Activated CD4-positive, alpha-beta T cell treated with anti-CD3 and anti-CD28 coated beads for 1 hour (primary cell): Measurements from ENCODE around the gene RELA.
"Not testable (repeated sequence)": the region's sequence is repeated elsewhere in the genome, so short reads cannot be mapped to it uniquely, and the experiment has no call there.

ENCODE experiments used
- DNase-seq: peaks from one replicate; pipeline ENCODE4 v3.0.0-alpha.2; 2020

The RELA gene

DNA sequence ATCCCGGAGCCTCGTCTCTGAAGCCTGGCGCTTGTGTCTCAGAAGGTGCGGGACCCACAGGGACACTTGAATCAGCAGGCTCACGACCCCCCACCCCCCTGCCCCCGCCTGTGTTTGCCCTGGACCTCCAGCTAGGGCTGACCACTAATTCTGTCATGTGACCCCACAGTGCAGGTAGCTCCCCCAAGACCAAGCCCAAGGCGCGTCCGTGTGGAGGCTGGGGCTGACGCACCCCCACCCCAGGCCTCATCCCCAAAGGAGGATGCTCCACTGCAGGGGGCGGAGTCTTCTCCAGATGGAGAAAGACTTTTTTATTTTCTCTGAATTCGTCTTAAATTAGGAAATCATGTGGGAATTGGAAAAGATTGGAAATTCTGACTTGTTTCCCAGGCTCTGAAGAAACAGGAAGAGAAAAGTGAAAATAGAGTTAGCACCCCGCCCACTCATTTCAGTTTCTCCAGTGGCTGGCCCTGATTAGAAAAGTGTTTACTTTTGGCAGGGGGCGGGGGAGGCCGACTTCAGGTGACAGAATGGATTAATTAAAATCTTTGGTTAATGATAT is 1.0 kb upstream of the RELA start:
- no peak for DNase-seq

DNA sequence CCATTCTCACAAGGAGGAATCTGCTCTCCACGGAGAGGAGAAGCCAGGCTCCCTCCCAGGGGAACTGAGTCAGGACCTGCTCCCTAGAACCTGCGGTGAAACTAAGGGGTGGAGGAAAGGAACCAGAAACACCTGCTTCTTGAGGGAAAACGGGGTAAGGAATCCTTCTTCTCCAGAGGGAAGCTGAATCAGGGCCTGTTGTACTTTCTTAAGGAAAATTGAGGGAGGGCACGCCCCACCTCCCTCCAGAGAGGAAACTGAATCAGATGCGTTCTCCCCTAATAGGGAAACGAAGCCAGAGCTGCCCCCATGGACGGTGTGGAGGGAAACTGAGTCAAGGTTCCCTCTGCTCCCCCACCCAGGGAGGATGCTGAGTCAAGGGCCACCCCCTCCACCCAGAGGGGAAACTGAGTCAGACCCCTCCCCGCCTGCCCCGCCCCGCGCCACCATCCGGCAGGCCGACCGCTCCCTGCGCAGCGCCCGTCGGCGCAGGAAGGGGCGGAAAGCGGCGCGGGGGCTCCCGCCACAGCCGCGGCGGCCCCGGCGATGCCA is 393 bp downstream of the RELA start:
- no peak for DNase-seq

DNA sequence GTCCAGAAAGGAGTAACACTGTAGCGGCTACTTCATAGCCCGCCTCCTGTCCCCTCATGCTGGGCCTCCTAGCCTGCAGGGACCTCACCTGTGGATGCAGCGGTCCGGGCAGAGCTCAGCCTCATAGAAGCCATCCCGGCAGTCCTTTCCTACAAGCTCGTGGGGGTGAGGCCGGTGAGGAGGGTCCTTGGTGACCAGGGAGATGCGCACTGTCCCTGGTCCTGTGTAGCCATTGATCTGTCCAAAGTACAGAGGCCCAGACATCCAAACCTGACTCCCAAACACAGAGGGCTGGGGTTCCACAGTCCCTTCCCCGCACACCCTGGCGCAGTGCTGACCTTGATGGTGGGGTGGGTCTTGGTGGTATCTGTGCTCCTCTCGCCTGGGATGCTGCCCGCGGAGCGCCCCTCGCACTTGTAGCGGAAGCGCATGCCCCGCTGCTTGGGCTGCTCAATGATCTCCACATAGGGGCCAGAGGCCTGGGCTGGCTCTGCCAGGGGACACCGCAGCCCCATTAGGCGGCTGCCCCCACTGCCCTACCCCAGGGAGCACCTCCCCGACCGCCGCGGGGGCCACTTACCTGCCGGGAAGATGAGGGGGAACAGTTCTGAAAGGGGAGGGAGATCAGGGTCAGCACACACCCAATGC is 993 bp downstream of the RELA start:
- DNase-seq = no peak

DNA sequence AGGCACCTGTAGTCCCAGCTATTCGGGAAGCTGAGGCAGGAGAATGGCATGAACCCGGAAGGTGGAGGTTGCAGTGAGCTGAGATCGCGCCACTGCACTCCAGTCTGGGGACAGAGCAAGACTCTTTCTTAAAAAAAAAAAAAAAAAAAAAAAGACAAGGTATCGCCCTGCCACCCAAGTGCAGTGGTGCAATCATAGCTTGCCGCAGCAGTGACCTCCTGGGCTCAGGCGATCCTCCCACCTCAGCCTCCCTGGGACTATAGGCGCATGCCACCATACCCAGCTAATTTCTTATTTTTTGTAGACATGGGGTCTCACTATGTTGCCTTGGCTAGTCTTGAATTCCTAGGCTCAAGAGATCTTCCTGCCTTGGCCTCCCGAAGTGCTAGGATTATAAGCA is 1.8 kb downstream of the RELA start:
- DNase-seq = not testable (repeated sequence)

DNA sequence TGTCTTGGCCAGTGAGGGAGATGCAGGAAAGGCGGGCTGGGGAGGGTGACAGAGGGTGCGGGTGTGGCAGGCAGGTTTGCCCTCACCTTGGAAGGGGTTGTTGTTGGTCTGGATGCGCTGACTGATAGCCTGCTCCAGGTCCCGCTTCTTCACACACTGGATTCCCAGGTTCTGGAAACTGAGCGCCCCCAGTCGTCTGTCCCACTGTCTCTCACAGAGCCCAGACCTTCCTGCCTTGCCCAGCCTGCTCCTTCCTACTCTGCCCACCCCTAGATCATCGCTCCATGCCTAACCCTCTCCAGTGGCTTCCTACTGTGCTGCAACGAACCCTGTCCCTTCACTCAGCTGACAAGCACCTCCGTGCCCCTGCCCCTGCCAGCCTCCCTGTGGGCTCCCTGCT is 2.7 kb downstream of the RELA start:
- DNase-seq = no peak

DNA sequence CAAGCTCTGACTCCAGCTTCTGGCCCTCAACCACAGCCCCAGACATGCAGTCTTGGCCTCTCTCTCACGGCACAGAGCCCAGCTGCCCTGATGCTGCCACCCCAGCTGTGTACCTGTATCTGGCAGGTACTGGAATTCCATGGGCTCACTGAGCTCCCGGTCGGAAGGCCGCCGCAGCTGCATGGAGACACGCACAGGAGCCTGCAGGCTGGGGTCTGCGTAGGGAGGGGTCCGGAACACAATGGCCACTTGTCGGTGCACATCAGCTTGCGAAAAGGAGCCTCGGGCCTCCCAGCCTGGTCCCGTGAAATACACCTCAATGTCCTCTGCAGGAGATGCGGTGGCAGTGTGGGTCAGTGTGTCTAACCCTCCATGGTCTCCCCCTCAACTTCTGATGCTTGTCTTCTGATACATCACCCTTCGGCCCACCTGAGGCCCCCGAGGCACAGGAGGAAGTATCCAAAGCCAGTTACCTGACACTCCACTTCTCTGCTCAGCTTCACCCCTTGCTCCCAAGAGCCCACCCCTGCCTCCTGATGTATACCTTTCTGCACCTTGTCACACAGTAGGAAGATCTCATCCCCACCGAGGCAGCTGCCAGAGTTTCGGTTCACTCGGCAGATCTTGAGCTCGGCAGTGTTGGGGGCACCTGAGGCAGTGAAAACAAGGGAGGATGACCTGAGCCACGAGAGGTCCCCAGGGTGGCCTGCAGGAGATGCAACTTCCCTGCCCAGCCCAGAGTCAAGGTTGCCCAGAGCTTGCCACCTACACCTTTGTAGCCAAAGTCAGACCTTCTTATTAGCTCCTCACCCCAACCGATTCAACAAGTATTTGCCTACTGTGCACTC is 4.3 kb downstream of the RELA start:
- no peak for DNase-seq

DNA sequence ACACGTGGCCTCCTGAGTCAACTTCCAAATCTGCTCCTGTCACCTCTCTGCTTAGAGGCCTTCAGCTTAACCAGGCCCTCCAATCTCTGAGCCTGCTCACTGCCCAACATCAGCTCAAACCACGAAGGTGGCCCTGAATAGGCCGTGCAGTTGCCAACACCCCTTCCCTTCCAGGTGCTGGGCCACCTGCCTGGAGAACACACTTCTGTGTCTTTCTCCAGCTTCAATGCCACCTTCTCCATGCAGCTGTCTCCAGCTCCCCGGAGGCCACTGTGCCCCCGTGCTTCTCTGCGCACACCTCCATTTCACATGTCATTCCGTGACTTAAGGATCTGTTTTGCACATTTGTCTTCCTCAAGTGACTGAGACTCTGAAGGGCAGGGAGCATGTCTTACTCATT is 5.3 kb downstream of the RELA start:
- DNase-seq = no peak

DNA sequence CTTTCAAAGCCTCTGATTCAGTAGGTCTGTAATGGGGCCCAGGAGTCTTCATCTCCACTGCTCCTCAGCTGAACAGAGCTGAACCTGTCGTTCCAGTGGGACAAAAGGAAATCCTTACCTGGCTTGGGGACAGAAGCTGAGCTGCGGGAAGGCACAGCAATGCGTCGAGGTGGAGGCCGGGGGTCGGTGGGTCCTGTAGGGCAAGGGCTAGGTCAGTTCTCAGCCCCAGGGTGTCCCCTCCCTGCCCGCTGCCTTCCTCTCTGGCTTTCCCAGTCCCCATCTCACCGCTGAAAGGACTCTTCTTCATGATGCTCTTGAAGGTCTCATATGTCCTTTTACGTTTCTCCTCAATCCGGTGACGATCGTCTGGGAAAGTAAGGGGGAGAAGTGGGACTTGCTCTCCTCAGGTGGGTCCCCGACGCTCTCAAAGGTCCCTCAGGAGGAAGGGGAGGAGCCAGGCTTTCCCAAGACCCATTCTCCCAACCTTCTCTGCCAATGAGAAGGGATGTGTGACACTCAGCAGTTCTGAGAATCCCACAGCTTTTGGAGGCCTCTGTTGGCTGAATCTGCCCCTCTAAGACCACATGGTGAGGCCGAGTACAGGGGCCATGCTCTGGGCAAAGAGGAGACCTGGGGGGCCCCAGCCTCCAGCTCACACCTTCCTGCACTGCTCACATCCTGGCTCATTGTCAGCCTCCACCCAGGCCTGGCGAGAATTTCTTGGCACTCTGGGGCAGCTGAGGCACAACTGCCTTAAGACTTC is 7.0 kb downstream of the RELA start:
- DNase-seq = no peak

DNA sequence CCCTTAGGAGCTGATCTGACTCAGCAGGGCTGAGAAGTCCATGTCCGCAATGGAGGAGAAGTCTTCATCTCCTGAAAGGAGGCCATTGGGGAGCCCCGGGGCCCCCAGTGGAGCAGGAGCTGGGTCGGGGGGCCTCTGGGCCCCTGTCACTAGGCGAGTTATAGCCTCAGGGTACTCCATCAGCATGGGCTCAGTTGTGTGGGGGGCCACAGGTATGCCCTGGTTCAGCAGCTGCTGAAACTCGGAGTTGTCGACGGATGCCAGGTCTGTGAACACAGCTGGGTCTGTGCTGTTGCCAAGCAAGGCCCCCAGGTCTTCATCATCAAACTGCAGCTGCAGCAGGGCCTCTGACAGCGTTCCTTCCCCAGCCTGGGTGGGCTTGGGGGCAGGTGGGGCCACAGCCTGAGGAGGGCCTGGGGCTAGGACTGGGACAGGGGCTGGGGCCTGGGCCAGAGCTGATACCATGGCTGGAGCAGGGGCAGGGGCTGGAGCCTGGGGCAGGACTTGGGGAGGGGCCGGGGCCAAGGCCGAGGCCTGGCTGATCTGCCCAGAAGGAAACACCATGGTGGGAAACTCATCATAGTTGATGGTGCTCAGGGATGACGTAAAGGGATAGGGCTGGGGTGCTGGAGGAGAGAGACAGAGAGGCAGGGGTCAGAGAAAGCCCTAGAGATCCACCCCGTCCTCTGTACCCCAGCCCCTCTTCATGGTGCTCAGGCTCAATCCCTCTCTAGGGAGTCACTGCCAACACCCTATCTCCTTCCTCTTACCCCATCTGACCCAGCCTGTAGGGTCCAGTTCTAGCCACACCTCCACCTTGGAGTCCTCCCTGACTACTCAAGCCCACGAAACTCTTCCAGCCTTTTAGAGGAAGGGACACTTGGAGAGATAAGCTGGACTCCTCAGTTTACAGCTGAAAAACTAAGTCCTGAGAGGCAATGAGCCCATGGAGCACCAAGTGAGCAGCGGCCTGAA is 8.1 kb downstream of the RELA start:
- no peak for DNase-seq

DNA sequence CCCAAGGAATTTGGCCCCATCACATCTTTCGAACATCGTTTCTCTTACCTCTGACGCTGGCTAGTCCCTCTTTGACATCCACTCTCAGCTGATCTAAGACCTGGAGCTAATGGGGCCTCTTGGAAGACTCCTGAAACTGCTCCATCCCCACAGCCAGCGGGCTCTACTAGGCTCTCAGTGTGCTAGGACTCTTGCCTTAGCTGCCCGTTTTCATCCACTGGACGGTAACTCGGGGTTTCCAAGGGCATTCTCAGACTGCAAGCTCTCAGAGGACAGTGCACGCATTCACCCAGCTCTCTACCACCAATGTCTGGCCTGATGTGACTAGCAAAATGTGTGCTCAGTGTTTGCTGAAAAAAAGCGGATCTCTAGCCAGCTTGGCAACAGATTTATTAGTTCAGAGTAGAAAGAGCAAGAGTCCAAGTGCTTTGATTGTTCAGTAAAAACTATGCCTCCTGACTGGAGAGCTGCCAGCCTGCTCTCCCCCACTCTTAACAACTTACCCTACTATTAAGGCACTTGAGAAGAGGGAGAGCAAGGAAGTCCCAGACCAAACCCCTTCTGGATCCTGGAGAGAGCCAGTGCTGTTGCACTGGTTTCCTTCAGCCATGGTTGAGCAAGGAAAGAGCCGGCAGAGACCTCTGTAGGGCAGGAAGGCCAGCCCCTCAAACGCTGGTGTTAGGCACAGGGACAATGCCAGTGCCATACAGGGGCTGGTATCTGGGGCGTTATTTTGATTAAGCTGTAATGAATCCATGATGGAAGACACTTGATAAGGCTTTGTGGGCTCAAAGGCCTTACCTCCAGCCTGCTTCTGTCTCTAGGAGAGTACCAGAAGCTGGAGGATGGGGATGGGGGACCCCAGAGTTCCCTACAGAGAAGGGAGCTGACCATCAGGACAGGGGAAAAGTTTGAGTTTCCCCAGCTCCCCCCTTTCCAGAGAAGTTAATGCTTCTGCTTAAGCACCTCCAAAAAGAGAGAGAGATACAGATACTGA is 9.2 kb downstream of the RELA start:
- no peak for DNase-seq

DNA sequence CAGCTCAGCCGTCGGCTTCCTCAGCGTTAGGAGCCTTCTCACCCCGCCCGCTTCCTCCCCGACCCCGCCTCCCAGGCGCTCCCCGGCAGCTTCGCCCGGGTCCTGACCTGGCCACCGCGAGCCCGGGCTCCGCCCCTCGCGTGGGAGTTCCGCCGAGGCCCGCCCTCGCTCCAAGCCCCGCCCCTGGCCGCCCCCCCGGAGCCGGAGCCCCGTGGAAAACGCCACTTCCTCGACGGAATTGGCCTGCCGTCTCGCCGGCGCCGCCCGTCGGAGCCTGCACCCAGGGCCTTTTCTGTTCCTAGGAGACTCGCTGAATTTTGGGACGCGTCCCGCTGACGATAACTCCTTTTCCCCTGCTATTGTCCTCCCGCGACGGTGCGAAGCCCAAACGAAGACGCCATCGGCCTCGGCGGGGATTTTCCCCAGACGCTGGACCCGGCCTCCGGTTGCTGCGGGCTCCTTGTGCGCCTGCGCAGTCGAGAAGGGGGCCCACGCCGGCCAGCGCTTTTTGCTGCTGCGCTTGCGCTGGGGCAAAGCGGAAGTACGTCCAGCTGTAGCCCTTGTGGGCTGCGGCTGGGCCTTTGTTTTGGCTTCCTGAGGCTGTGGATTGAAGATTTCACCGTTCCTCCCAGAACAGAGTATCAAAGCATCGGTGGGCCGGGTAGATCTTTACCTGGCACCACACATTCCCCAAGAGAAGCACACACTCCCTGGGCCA is 10.0 kb downstream of the RELA start:
- DNase-seq = peak; percentile 95

DNA sequence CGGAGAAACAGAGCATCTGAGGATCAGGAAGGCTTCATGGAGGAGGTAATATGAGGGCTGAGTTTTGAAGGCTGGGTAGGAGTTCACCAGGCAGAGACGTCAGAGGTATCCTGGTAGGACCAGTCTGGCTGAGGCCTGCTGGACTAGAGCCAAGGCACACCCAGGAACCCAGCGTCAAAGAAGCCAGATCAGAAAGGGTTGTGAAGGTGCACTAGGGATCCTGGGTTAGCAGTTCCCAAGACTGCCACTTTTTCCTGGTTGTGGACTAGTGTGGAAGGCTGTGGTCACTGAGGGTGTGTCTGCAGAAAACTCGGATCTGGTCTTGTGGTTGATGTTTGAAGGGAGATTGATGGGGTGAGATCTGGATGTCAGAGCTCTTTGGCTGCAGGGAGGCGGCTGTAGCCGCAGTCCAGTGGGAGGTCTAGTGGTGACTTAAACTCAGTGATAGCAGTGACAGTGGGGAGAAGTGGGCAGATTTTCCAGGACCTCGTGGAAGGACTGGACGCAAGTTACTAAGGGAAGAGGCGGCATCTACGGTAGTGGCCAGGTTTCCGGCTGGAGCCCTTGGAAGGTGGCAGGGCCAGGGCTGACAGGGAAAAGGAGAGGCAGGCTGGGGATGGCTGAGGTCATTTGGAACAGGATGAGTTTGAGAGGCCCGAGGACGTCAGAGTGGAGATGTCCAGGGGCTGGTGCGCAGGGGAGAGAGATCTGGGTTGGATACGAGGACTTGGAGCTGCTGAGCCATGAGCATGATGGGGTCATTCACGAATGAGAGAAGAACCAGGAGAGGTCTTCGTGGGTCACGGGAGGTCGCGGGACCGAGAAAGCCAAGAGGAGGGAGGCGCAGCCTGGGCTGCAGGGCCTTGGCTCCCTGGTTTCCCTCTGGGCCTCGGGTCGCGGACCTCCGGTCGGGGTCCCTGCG is 10.9 kb downstream of the RELA start:
- DNase-seq = no peak

DNA sequence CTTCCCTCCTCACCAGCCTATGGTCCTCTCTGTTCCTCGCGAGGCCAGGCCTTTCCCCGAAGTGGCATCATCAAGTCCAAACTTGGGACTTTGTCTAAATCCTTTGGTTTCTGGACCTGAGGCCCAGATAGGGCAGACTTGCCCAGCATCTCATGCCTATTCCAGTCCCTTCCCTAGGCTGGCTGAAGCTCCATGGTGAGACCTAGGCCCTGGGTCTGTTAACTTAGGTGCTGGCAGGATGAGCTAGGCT is 11.5 kb downstream of the RELA start:
- DNase-seq = no peak

DNA sequence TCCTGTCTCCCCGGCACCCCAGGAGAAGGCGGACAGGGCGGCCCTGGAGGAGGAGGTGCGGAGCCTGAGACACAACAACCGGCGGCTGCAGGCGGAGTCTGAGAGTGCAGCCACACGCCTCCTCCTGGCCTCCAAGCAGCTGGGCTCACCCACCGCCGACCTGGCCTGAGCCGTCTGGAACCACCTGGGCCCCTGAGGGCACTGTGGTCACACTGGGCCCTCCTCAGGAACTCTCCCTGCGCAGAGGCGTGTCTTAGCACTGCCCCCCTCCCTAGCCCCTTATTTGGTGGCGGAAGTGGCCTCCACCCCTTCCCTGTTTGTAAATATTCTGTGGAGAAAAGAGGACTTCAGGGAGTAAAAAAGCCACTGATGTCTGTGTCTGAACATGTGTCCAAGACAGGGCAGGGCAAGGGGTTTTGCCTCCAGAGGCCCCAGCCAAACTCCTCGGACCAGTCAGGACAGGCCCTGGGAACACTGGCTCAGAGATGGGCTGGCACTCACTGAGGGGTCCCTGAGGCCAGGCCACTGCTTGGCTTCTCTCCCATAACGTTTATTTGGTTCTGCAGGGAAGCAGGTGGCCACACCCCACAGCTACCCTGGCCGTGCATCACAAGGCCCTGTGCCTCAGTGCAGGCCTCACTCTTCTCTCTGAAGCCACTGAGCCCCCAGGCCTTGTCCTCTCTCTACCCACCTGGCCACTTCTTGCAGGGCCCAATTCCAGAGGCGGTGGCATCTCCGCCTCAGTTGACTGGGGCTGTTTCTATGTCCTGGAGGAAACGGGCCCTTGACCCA is 12.0 kb downstream of the RELA start:
- DNase-seq = no peak

DNA sequence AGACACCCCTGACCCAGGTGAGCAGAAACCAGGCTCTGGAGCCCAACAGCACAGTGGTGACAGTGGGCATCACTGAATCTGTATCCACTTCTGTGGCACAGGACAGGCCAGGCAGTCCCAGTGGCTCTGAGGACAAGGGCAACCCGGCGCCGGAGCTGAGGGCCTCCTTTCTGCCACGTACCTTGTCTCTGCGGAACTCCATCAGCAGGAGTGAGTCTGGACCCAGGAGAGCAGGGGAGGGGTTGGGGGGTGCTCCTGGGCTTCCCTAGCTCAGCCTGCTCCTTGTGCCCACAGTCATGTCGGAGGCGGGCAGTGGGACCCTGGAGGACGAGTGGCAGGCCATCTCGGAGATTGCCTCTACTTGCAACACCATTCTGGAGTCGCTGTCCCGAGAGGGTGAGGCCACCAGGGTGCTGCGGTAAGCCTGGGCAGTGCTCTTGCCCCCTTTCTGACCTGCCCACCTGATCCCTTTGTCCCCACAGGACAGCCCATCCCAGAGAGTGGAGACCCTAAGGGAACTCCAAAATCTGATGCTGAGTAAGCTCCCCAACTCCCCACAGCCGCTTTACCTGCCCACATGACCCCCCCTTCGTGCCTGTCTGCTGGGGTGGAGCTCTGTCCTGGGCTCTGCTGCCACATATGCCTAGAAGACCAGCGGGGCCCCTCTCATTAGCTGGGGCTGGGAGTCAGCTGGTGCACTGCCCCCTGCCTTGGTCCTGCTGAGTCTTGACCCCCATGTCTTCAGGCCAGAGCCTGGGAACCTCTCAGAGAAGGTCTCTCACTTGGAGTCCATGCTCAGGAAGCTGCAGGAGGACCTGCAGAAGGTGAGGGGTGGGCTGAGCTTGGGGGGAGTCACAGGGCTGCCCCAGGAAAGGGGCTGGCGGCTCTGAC is 12.8 kb downstream of the RELA start:
- DNase-seq = no peak

DNA sequence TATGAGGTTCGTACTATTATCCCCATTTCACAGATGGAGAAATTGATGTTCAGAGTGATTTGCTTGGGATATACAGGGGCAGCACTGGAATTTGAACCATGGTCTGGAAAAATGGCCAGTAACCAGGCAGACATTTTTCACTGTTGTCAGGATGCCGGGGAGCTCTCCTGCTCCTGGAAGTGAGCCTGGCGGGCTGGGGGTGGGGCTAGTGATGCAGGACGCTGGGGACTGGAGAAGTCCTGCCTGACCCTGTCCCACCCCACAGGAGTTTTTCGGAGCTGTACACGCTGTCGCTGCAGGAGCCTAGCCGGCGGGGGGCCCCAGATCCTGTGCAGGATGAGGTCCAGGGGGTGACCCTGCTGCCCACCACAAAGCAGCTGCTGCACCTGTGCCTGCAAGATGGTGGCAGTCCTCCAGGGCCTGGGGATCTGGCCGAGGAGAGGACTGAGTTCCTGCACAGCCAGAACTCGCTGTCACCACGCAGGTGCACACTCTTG is 13.7 kb downstream of the RELA start:
- DNase-seq = no peak
